Activated gamma-delta T cell (primary cell): ENCODE measurements around the gene NETO1.

Source experiments
- DNase-seq: peaks from one replicate; lab custom pipeline; 2025; lab: John Stamatoyannopoulos, UW

NETO1 gene

GRCh38 chr18:72846736-72847533 lies 20.9 kb downstream of the NETO1 start:
- no peak for DNase-seq

GRCh38 chr18:72843743-72844142 lies 24.0 kb downstream of the NETO1 start:
- no peak for DNase-seq

- no peak for DNase-seq
Observed at GRCh38 chr18:72840109-72840508, 27.7 kb downstream of the NETO1 start.

GRCh38 chr18:72834731-72835130 lies 33.1 kb downstream of the NETO1 start:
- DNase-seq, result no peak

- no peak for DNase-seq
Observed at GRCh38 chr18:72833471-72833870, 34.3 kb downstream of the NETO1 start.

- no peak for DNase-seq
Observed at GRCh38 chr18:72830109-72830508, 37.7 kb downstream of the NETO1 start.

- no peak for DNase-seq
Observed at GRCh38 chr18:72828601-72829000, 39.2 kb downstream of the NETO1 start.

GRCh38 chr18:72826736-72827135 lies 41.1 kb downstream of the NETO1 start:
- no peak for DNase-seq

- no peak for DNase-seq
Observed at GRCh38 chr18:72823345-72823744, 44.4 kb downstream of the NETO1 start.

- no peak for DNase-seq
Observed at GRCh38 chr18:72822202-72822601, 45.6 kb downstream of the NETO1 start.

- DNase-seq, result no peak
Observed at GRCh38 chr18:72820571-72820970, 47.2 kb downstream of the NETO1 start.

GRCh38 chr18:72819050-72819449 lies 48.7 kb downstream of the NETO1 start:
- DNase-seq, result no peak

GRCh38 chr18:72811047-72811446 lies 56.7 kb downstream of the NETO1 start:
- DNase-seq, result no peak

- DNase-seq, result no peak
Observed at GRCh38 chr18:72808680-72809079, 59.1 kb downstream of the NETO1 start.

- DNase-seq, result no peak
Observed at GRCh38 chr18:72799106-72799505, 68.7 kb downstream of the NETO1 start.

- DNase-seq, result no peak
Observed at GRCh38 chr18:72783530-72783929, 84.3 kb downstream of the NETO1 start.

- no peak for DNase-seq
Observed at GRCh38 chr18:72774914-72775313, 92.9 kb downstream of the NETO1 start.

GRCh38 chr18:72772916-72773315 lies 94.9 kb downstream of the NETO1 start:
- no peak for DNase-seq

GRCh38 chr18:72768681-72769229 lies 99.0 kb downstream of the NETO1 start:
- no peak for DNase-seq

- no peak for DNase-seq
Observed at GRCh38 chr18:72762515-72763122, 105.2 kb downstream of the NETO1 start.

GRCh38 chr18:72752220-72752619 lies 115.6 kb downstream of the NETO1 start:
- DNase-seq, result no peak

GRCh38 chr18:72742002-72742401 lies 125.8 kb downstream of the NETO1 start:
- no peak for DNase-seq

- DNase-seq, result no peak
Observed at GRCh38 chr18:72738136-72738535, 129.7 kb downstream of the NETO1 start.
